IPS DF 6.9 (cell line): ENCODE results near the gene TEAD1.

ENCODE experiments used
- DNase-seq: peaks from one replicate; pipeline ENCODE4 v3.0.0-alpha.2; 2013; ENCODE audit warnings: low read depth, low spot score
- H3K27ac ChIP-seq: one replicate; pipeline ENCODE4 v1.5.1; 2013; ENCODE audit warnings: low read length, control low read depth
- H3K27me3 ChIP-seq: 2 replicates; pipeline ENCODE4 v1.6.1; 2013; ENCODE audit warnings: mild to moderate bottlenecking, low read length; ENCODE audit not compliant: control insufficient read depth, insufficient read depth
- H3K36me3 ChIP-seq: 2 replicates; pipeline ENCODE4 v1.6.1; 2013; ENCODE audit warnings: low read length; ENCODE audit not compliant: control insufficient read depth, insufficient read depth
- H3K4me1 ChIP-seq: 2 replicates; pipeline ENCODE4 v1.6.1; 2013; ENCODE audit warnings: low read length; ENCODE audit not compliant: control insufficient read depth, insufficient read depth
- H3K4me3 ChIP-seq: 2 replicates; pipeline ENCODE4 v1.5.1; 2013; ENCODE audit warnings: mild to moderate bottlenecking, low read length
- H3K9me3 ChIP-seq: 2 replicates; pipeline ENCODE4 v1.6.1; 2013; ENCODE audit warnings: low read length, inconsistent platforms; ENCODE audit not compliant: control insufficient read depth, insufficient read depth
- WGBS: extraction: QIAGEN DNeasy Blood & Tissue Kit; methylation state at CpG from one replicate; pipeline ENCODE4 v1.1.7; 2013; ENCODE audit warnings: mixed read lengths, missing lambda C conversion rate; ENCODE audit not compliant: insufficient read length, insufficient coverage; 5-methylcytosine and 5-hydroxymethylcytosine counted together

Gene TEAD1

GRCh38 chr11:12734625-12735024, 60.4 kb downstream of the TEAD1 start:
- H3K27me3 ChIP-seq: no peaks in the 10 kb centered on the region
- H3K36me3 ChIP-seq: no peaks in the 10 kb centered on the region
- no peak overlapping the region for H3K4me3 ChIP-seq
- H3K9me3 ChIP-seq: no peaks in the 10 kb centered on the region
- no peak overlapping the region for H3K27ac ChIP-seq
- no peak for DNase-seq
- 0 out of 2 replicates have a peak, but pooled peaks cover 2% of the 10 kb centered on the region for H3K4me1 ChIP-seq
- no CpG with 5 or more reads among the region's 4 CpGs for WGBS

- Histone ChIP-seq H3K4me1 (0 out of 2 replicates have a peak, but pooled peaks cover 2% of the 10 kb centered on the region), H3K27ac (no peak overlapping the region), H3K4me3 (no peak overlapping the region), H3K36me3 (no peaks in the 10 kb centered on the region), H3K9me3 (no peaks in the 10 kb centered on the region), H3K27me3 (no peaks in the 10 kb centered on the region)
- no peak for DNase-seq
- WGBS: no CpG with 5 or more reads among the region's 7 CpGs
Observed at GRCh38 chr11:12735262-12735661, 61.0 kb downstream of the TEAD1 start.

DNA sequence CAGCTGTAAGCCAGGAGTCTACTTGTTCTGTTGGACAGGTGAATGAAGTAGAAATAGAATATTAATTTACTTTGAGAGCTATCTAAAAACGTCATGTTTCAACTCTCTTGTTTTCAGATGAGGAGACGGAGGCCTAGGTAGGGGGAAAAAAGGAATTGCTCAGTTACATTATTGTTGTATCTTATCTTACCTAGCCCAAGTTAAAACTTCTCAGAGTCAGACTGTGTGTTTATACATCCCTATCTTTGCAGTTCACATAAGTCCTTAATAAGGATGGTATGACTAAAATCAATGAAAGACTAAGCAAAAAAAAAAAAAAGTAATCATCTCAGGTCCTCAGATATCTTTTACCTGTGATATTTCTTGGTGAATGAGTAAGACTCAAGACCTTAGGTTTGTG, 62.8 kb downstream of the TEAD1 start:
- Histone ChIP-seq H3K4me3 (no peak overlapping the region), H3K9me3 (no peaks in the 10 kb centered on the region), H3K4me1 (0 out of 2 replicates have a peak, but pooled peaks cover 2% of the 10 kb centered on the region), H3K27me3 (no peaks in the 10 kb centered on the region), H3K27ac (no peak overlapping the region), H3K36me3 (no peaks in the 10 kb centered on the region)
- DNase-seq: no peak
- no CpG with 5 or more reads among the region's 2 CpGs for WGBS

DNA sequence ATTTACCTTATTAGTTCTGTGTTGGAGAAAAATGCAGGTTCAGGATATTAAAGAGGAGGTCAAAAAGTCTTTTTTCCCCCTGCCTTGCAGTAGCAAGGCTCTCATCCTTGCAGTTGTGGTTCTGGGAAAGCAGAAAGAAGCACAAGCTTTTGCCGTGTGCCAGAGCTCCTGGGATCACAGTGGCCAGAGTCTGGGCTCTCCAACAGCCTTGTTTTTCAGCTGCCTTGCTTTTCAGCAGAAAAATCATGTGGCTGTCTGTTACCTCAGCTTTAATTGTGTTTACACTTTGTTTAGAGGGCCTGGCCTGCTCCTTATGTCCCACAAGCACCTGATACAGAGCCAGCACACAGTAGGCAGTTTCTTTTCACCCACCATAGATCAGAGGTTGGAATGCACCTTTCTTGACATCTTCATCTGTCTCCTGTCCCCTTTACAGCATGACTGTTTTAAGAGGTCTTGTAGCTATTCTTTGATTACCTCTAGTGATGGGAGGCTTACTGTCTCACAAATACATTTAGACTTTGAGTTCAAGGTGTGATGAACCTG, 67.5 kb downstream of the TEAD1 start:
- H3K36me3 ChIP-seq: no peaks in the 10 kb centered on the region
- H3K4me1 ChIP-seq: peaks cover 4% of the 10 kb centered on the region; the same call in 1 of the 2 replicates
- no peak for DNase-seq
- no peak overlapping the region for H3K4me3 ChIP-seq
- H3K9me3 ChIP-seq: no peaks in the 10 kb centered on the region
- H3K27ac ChIP-seq: no peak overlapping the region
- no CpG with 5 or more reads among the region's 1 CpG for WGBS
- no peaks in the 10 kb centered on the region for H3K27me3 ChIP-seq

DNA sequence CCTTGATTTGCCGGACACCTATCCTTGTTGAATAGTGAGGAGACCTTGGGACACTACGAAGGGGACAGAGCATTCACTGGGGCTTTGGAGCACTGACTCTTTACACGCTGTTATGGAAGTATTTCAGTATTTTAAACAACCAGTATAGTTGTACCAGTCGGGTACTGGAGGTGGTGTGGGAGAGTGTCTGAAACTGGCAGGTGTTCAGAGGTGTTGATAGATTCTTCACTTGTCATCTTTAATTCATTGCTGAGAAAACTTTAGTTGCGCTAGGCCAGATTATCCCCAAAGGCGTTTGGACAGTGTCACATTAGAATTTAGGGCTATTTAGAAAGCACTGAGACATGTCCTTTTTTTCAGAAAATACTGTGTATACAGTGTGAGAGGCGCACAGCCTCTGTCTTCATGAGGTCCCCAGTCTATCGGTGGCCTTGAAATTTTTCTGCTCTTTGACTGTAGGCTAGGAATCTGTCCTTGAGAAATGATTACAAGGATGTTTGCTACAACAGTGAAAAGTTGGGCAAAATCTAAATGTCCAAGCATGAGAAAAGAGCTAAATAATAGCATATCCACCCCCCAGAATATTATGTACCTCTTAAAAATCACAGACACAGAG, 69.7 kb downstream of the TEAD1 start:
- Histone ChIP-seq H3K36me3 (no peaks in the 10 kb centered on the region), H3K27ac (no peak overlapping the region), H3K4me1 (peaks cover 5% of the 10 kb centered on the region), H3K4me3 (no peak overlapping the region), H3K9me3 (no peaks in the 10 kb centered on the region), H3K27me3 (no peaks in the 10 kb centered on the region)
- no peak for DNase-seq
- WGBS: no CpG with 5 or more reads among the region's 8 CpGs

DNA sequence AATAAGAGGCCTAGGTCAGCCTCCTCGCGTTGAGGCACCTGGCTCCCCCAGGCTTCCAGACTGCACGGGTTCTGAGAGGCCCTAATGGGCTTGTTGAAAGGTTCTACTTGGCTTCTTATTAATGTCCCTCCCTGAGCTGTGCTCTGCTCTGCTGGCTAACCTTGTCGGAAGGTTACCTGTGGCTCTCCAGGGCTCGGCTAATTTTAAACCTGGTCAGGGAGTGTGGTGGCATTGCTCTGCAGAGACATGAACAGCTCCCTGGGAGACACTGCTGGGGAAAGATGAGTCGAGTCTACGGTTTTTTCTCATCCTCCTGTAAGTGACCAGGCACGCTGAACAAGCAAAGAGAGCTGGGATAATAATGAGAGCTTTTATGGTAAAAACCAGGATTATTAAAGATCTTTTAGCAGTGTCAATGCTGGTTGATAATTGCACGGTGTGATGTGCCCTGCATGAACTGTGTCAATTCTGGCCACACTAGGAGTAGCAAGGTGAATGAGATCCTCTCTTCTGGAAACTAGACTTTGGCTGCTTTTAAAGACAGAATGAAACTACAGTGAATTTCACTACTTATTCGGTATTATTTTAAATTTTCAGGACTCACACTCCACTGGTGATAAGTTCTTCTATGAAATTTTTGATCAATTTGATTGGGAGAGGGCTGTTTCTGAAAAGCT, 70.7 kb downstream of the TEAD1 start:
- H3K4me3 ChIP-seq: no peak overlapping the region
- WGBS: no CpG with 5 or more reads among the region's 10 CpGs
- no peaks in the 10 kb centered on the region for H3K9me3 ChIP-seq
- H3K4me1 ChIP-seq: peaks cover 7% of the 10 kb centered on the region
- H3K27me3 ChIP-seq: no peaks in the 10 kb centered on the region
- H3K36me3 ChIP-seq: no peaks in the 10 kb centered on the region
- DNase-seq: no peak
- H3K27ac ChIP-seq: no peak overlapping the region

GRCh38 chr11:12745787-12746186, 71.6 kb downstream of the TEAD1 start:
- no peak for DNase-seq
- H3K27ac ChIP-seq: no peak overlapping the region
- WGBS: no CpG with 5 or more reads among the region's 3 CpGs
- no peaks in the 10 kb centered on the region for H3K27me3 ChIP-seq
- no peaks in the 10 kb centered on the region for H3K9me3 ChIP-seq
- H3K4me3 ChIP-seq: no peak overlapping the region
- peaks cover 7% of the 10 kb centered on the region for H3K4me1 ChIP-seq
- H3K36me3 ChIP-seq: no peaks in the 10 kb centered on the region

GRCh38 chr11:12746593-12747097, 72.4 kb downstream of the TEAD1 start:
- DNase-seq: peak; percentile 57
- Histone ChIP-seq H3K27me3 (no peaks in the 10 kb centered on the region), H3K36me3 (no peaks in the 10 kb centered on the region), H3K4me1 (peaks cover 7% of the 10 kb centered on the region), H3K4me3 (no peak overlapping the region), H3K9me3 (no peaks in the 10 kb centered on the region), H3K27ac (no peak overlapping the region)
- WGBS: no CpG with 5 or more reads among the region's 6 CpGs

- no peak for DNase-seq
- H3K27me3 ChIP-seq: no peaks in the 10 kb centered on the region
- no CpG with 5 or more reads among the region's 7 CpGs for WGBS
- H3K9me3 ChIP-seq: no peaks in the 10 kb centered on the region
- no peaks in the 10 kb centered on the region for H3K36me3 ChIP-seq
- H3K27ac ChIP-seq: no peak overlapping the region
- no peak overlapping the region for H3K4me3 ChIP-seq
- peaks cover 9% of the 10 kb centered on the region for H3K4me1 ChIP-seq
Observed at GRCh38 chr11:12748561-12748960, 74.3 kb downstream of the TEAD1 start.

DNA sequence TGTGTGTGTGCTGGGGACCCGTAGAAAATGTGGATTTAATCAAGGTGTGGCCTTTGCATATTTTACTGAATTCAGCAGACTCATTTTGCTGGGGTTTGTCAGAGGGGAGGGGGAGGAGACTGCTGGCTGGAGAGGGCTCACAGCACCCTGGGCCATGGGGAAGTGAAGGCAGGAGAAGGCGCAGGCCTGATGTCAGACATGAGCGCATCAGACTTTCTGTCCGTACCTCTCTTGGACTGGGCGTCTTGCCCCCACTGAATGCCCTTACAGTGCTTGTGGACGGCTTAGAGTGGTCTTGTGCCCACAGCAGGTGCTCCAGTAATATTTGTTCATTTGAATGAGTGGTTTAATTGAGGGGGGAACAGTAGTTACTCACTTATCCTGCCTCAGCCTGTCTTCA, 75.2 kb downstream of the TEAD1 start:
- Histone ChIP-seq H3K27me3 (no peaks in the 10 kb centered on the region), H3K9me3 (no peaks in the 10 kb centered on the region), H3K36me3 (no peaks in the 10 kb centered on the region), H3K4me3 (no peak overlapping the region), H3K4me1 (peaks cover 9% of the 10 kb centered on the region), H3K27ac (no peak overlapping the region)
- WGBS: no CpG with 5 or more reads among the region's 6 CpGs
- DNase-seq: no peak
